ENCODE results near the gene RBM27.

Gene RBM27

GRCh38 chr5:146238973-146239372, 35.6 kb downstream of the RBM27 start:
- Histone ChIP-seq H3K27me3 (ENCODE audit: control insufficient read depth, insufficient read depth, low read length) (no peaks in the 10 kb centered on the region), H3K36me3 (ENCODE audit: control insufficient read depth, insufficient read depth, low read length) (peaks cover 16% of the 10 kb centered on the region), H3K9ac (ENCODE audit: low read depth, low read length) (no peak overlapping the region), H3K9me3 (ENCODE audit: control insufficient read depth, insufficient read depth, low read length) (no peaks in the 10 kb centered on the region), H3K4me3 (ENCODE audit: low read depth, low read length) (no peak overlapping the region), H3K4me1 (ENCODE audit: control insufficient read depth, insufficient read depth, low read length) (no peaks in the 10 kb centered on the region)

- Histone ChIP-seq H3K4me1 (ENCODE audit: control insufficient read depth, insufficient read depth, low read length) (no peaks in the 10 kb centered on the region), H3K9me3 (ENCODE audit: control insufficient read depth, insufficient read depth, low read length) (no peaks in the 10 kb centered on the region), H3K9ac (ENCODE audit: low read depth, low read length) (no peak overlapping the region), H3K36me3 (ENCODE audit: control insufficient read depth, insufficient read depth, low read length) (peaks cover 16% of the 10 kb centered on the region), H3K4me3 (ENCODE audit: low read depth, low read length) (no peak overlapping the region), H3K27me3 (ENCODE audit: control insufficient read depth, insufficient read depth, low read length) (no peaks in the 10 kb centered on the region)
Measured at GRCh38 chr5:146240951-146241350, 37.5 kb downstream of the RBM27 start.

DNA sequence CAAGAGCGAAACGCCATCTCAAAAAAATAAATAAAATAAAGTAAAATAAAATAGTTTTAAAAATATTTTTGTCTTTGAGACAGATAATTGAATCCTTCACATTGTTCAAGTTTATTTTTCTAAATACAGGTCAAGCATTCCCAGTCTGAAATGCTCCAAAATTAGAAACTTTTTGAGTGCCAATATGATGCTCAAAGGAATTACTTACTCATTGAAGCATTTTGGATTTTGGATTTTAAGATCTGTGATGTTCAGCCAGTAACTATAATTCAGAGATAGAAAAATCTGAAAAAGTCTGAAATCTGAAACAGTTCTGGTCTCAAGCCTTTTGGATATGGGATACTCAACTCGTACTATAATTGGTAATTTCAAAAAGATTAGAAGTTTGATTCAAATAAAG, 39.8 kb downstream of the RBM27 start:
- peaks cover 6% of the 10 kb centered on the region for H3K36me3 ChIP-seq (ENCODE audit: control insufficient read depth, insufficient read depth, low read length)
- H3K27me3 ChIP-seq (ENCODE audit: control insufficient read depth, insufficient read depth, low read length): no peaks in the 10 kb centered on the region
- no peaks in the 10 kb centered on the region for H3K4me1 ChIP-seq (ENCODE audit: control insufficient read depth, insufficient read depth, low read length)
- no peak overlapping the region for H3K4me3 ChIP-seq (ENCODE audit: low read depth, low read length)
- H3K9me3 ChIP-seq (ENCODE audit: control insufficient read depth, insufficient read depth, low read length): no peaks in the 10 kb centered on the region
- H3K9ac ChIP-seq (ENCODE audit: low read depth, low read length): no peak overlapping the region

GRCh38 chr5:146248561-146248960, 45.2 kb downstream of the RBM27 start:
- Histone ChIP-seq H3K9ac (ENCODE audit: low read depth, low read length) (no peak overlapping the region), H3K9me3 (ENCODE audit: control insufficient read depth, insufficient read depth, low read length) (no peaks in the 10 kb centered on the region), H3K4me1 (ENCODE audit: control insufficient read depth, insufficient read depth, low read length) (no peaks in the 10 kb centered on the region), H3K4me3 (ENCODE audit: low read depth, low read length) (no peak overlapping the region), H3K36me3 (ENCODE audit: control insufficient read depth, insufficient read depth, low read length) (peaks cover 5% of the 10 kb centered on the region), H3K27me3 (ENCODE audit: control insufficient read depth, insufficient read depth, low read length) (no peaks in the 10 kb centered on the region)

DNA sequence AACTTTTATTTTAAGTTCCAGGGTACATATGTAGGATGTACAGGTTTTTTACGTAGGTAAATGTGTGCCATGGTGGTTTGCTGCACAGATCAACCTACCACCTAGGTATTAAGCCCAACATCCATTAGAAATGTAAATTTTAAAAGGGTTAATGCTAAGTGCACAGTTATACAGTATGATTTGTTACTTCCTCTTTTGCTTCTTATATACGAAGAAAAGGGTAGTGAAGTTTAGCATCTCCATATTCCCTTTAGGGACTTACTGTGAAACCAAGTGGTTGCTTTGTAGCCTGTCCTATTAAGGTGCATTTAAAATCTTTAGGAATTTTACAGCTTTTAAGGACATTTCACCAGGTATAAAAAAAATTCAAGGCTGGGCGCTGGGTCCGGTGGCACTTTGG, 46.4 kb downstream of the RBM27 start:
- Histone ChIP-seq H3K4me3 (ENCODE audit: low read depth, low read length) (no peak overlapping the region), H3K4me1 (ENCODE audit: control insufficient read depth, insufficient read depth, low read length) (no peaks in the 10 kb centered on the region), H3K36me3 (ENCODE audit: control insufficient read depth, insufficient read depth, low read length) (peaks cover 5% of the 10 kb centered on the region), H3K27me3 (ENCODE audit: control insufficient read depth, insufficient read depth, low read length) (no peaks in the 10 kb centered on the region), H3K9ac (ENCODE audit: low read depth, low read length) (no peak overlapping the region), H3K9me3 (ENCODE audit: control insufficient read depth, insufficient read depth, low read length) (no peaks in the 10 kb centered on the region)

Data from iPS-15b (cell line).